GM21786 (cell line): ENCODE data around the gene RNF138.
"Not testable (repeated sequence)": the region's sequence is repeated elsewhere in the genome, so short reads cannot be mapped to it uniquely, and the experiment has no call there.

Experiments used
- ATAC-seq: cut with Tn5 transposase; IDR thresholded peaks from one replicate; pipeline ENCODE4 v1.9.1; 2021; ENCODE audit not compliant: unreplicated experiment

The RNF138 gene

GRCh38 chr18:32167980-32168730, 76.5 kb downstream of the RNF138 start:
- no peak for ATAC-seq

GRCh38 chr18:32173654-32174053, 82.0 kb downstream of the RNF138 start:
- ATAC-seq = no peak

GRCh38 chr18:32174719-32175118, 83.0 kb downstream of the RNF138 start:
- ATAC-seq = no peak

- ATAC-seq = no peak
Observed at GRCh38 chr18:32175265-32175664, 83.6 kb downstream of the RNF138 start.

GRCh38 chr18:32176745-32177144, 85.1 kb downstream of the RNF138 start:
- not testable (repeated sequence) for ATAC-seq

- no peak for ATAC-seq
Observed at GRCh38 chr18:32177530-32177929, 85.9 kb downstream of the RNF138 start.
